ENCODE results near the gene LRP1B. TPM values are rescaled to one million over a fixed set of nuclear protein-coding genes. Genes with fewer than 3 reads are reported as not detected.

The LRP1B gene
- total RNA-seq, 3 donors from 2014 or later, result 2.3 to 29.8 (median 21.8) TPM

DNA sequence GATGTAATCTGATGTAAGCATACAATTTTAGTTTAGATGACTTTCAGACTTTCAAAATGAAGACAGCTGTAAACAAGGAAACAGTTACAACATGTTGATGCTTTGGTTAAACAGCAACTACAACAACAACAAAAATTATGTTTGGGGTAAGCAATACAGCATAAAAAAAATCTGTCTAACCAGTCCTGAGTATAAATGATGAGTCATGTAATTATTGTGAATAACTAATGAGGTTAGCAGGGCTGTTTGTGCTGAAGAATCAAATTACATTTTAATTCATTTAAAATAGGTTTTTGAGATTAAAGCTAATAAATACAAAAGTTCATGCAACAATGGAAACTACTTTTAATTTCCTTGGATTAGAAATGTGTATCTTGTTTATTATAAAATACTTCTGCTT, 266.9 kb downstream of the LRP1B start:
- no peak for DNase-seq (ENCODE audit: low spot score in 2 of 2)
- Histone ChIP-seq H3K27me3 (no peaks in the 10 kb centered on the region), H3K4me3 (no peak overlapping the region), H3K36me3 (no peaks in the 10 kb centered on the region), H3K27ac (no peak overlapping the region), H3K9me3 (no peaks in the 10 kb centered on the region), H3K4me1 (no peaks in the 10 kb centered on the region)
- intact Hi-C loops (cut with DNase I; ENCODE audit: low total_unique reads), result no loop called here
- no peak for TF ChIP-seq CTCF (IDR thresholded peaks at IDR 0.05)
- no peak for TF ChIP-seq POLR2AphosphoS5 (IDR thresholded peaks at IDR 0.05)
- TF ChIP-seq POLR2A (IDR thresholded peaks at IDR 0.05), result no peak

DNA sequence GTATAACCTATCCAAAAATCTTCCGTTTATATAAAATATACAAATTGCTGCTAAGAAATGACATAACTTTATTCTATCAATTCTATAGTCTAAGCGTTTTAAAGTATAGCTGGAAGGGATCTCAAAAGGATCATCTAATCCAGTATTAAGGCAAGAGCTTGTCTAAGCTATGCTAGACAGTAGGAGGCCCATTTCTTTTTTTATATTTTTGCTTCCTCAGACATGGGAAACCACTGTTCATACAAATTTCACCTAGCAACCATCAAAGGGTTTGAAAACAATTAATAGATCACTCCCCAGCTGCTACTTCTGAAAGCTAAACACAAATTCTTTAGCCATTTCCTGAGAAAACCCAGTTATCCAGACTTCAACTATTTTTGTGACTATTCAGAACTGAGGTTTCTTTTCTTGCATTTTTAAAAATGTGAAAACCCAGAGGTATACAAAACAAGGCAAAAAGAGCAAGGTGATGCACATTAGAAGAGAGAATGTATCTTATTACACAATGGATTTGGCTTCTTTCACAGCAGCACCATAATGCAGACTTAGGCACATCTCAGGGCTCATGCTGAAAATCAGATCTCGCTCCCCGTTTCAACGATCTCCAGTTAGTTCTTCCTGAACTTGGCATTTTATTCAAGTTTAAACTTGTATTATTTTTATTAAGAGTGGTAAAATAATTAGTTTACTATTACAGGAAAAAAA, 274.4 kb downstream of the LRP1B start:
- TF ChIP-seq CTCF (IDR thresholded peaks at IDR 0.05), result no peak
- TF ChIP-seq POLR2A (IDR thresholded peaks at IDR 0.05), result no peak
- no peak for TF ChIP-seq POLR2AphosphoS5 (IDR thresholded peaks at IDR 0.05)
- intact Hi-C loops (cut with DNase I; ENCODE audit: low total_unique reads), result no loop called here
- DNase-seq (ENCODE audit: low spot score in 2 of 2), result no peak
- no peak overlapping the region for H3K27ac ChIP-seq
- no peak overlapping the region for H3K4me3 ChIP-seq
- no peaks in the 10 kb centered on the region for H3K4me1 ChIP-seq
- no peaks in the 10 kb centered on the region for H3K9me3 ChIP-seq
- no peaks in the 10 kb centered on the region for H3K27me3 ChIP-seq
- no peaks in the 10 kb centered on the region for H3K36me3 ChIP-seq

DNA sequence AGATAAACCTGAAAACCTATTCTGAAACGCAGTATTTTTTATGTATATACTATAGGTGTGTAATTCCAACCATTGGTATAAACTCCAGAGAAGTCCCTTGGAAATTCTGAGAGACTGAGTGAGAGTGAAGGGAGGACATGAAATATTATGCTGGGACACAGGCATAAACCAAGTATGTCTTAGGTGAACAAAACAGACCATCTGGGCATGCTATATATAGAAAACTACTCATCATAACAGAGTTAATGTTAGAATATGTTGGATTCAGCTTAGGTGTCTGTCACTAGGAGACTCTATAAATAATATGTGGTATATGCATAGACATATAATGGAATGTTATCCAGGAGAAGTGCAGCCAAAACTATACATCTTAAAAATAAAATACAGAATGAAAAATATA, 282.6 kb downstream of the LRP1B start:
- no peak for TF ChIP-seq POLR2AphosphoS5 (IDR thresholded peaks at IDR 0.05)
- no peak for TF ChIP-seq POLR2A (IDR thresholded peaks at IDR 0.05)
- no peak for TF ChIP-seq CTCF (IDR thresholded peaks at IDR 0.05)

DNA sequence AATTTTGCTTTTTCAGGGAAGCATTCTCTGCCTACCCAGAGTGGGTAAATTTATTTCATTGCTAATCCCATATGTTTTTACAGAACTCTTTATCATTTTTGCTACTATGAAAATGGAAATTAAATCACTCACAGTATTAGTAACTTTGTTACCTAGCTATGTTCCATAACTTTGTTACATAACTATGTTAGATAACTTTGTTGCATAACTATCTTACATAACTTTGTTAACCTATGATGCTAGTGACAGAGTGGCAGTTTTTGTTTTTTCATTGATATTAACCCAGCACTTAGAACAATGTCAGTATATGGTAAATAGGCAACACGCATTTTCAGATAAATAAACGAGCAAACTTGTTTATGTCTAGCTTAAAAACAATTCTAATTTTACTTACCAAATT, 286.6 kb downstream of the LRP1B start:
- Histone ChIP-seq H3K4me1 (no peaks in the 10 kb centered on the region), H3K4me3 (no peak overlapping the region), H3K9me3 (no peaks in the 10 kb centered on the region), H3K27me3 (no peaks in the 10 kb centered on the region), H3K27ac (no peak overlapping the region), H3K36me3 (no peaks in the 10 kb centered on the region)
- DNase-seq (ENCODE audit: low spot score in 2 of 2), result no peak
- TF ChIP-seq POLR2AphosphoS5 (IDR thresholded peaks at IDR 0.05), result no peak
- no peak for TF ChIP-seq CTCF (IDR thresholded peaks at IDR 0.05)
- TF ChIP-seq POLR2A (IDR thresholded peaks at IDR 0.05), result no peak
- intact Hi-C loops (cut with DNase I; ENCODE audit: low total_unique reads), result no loop called here

More for the DNA sequence above, 282.6 kb downstream of the LRP1B start:
- Histone ChIP-seq H3K9me3 (no peaks in the 10 kb centered on the region), H3K27ac (no peak overlapping the region), H3K36me3 (no peaks in the 10 kb centered on the region), H3K27me3 (no peaks in the 10 kb centered on the region), H3K4me1 (no peaks in the 10 kb centered on the region), H3K4me3 (no peak overlapping the region)
- no peak for DNase-seq (ENCODE audit: low spot score in 2 of 2)
- intact Hi-C loops (cut with DNase I; ENCODE audit: low total_unique reads), result no loop called here

DNA sequence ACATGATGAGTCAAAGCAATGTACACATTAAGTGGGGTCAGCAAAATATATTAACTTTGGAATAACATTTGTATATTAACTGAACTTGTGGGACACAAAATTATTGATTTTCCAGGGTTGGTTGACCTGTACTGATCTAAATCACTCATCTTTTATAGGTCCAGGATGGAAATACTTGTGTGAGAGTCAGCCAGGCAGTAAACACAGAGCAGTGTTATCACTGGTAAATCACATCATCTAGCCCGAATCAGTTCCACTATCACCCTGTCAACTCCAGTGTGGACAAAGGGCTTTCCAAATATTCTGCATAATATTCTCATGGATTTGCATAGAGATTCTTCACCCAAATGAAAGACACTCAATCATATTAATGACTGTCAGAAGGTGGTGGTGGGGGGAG, 295.7 kb downstream of the LRP1B start:
- Histone ChIP-seq H3K4me3 (no peak overlapping the region), H3K9me3 (no peaks in the 10 kb centered on the region), H3K36me3 (no peaks in the 10 kb centered on the region), H3K27ac (no peak overlapping the region), H3K4me1 (no peaks in the 10 kb centered on the region), H3K27me3 (no peaks in the 10 kb centered on the region)
- no peak for DNase-seq (ENCODE audit: low spot score in 2 of 2)
- no peak for TF ChIP-seq POLR2AphosphoS5 (IDR thresholded peaks at IDR 0.05)
- TF ChIP-seq CTCF (IDR thresholded peaks at IDR 0.05), result no peak
- TF ChIP-seq POLR2A (IDR thresholded peaks at IDR 0.05), result no peak
- intact Hi-C loops (cut with DNase I; ENCODE audit: low total_unique reads), result no loop called here

All from breast epithelium (tissue), 4 donors.